Measurements from ENCODE around the gene HTRA2.

HTRA2 gene

GRCh38 chr2:74562126-74562775 is 32.5 kb downstream of the HTRA2 start:
- Histone ChIP-seq H3K4me1 (ENCODE audit: insufficient read depth, low read length) (no peaks in the 10 kb centered on the region), H3K36me3 (ENCODE audit: insufficient read depth, low read length) (no peaks in the 10 kb centered on the region), H3K9ac (ENCODE audit: low read depth, low read length) (no peak overlapping the region), H3K4me3 (ENCODE audit: low read depth in 1 of 2, low read length in 2 of 2) (no peak overlapping the region), H3K27ac (ENCODE audit: low read length) (no peak overlapping the region), H3K27me3 (ENCODE audit: insufficient read depth, low read length, poor library complexity) (peaks cover 18% of the 10 kb centered on the region), H2AFZ (ENCODE audit: low read depth, low read length) (no peak overlapping the region), H3K4me2 (ENCODE audit: insufficient read depth, low read length) (no peak overlapping the region), H3K9me3 (ENCODE audit: insufficient read depth, low read length, severe bottlenecking) (no peaks in the 10 kb centered on the region), H4K20me1 (ENCODE audit: insufficient read depth, low read length) (no peaks in the 10 kb centered on the region), H3K79me2 (ENCODE audit: insufficient read depth, low read length) (no peaks in the 10 kb centered on the region)
- TF ChIP-seq EZH2 (IDR thresholded peaks at IDR 0.05; ENCODE audit: borderline replicate concordance, low read depth, low read length, severe bottlenecking): no peak
- no peak for TF ChIP-seq CTCF (IDR thresholded peaks at IDR 0.05; ENCODE audit: borderline replicate concordance, extremely low read depth, low read length, poor library complexity, severe bottlenecking)
- no peak for ATAC-seq (ENCODE audit: insufficient read depth, low read depth)
- DNase-seq: no peak

GRCh38 chr2:74564222-74564621 is 34.5 kb downstream of the HTRA2 start:
- no peaks in the 10 kb centered on the region for H3K36me3 ChIP-seq (ENCODE audit: insufficient read depth, low read length)
- H3K27ac ChIP-seq (ENCODE audit: low read length): no peak overlapping the region
- H3K4me2 ChIP-seq (ENCODE audit: insufficient read depth, low read length): no peak overlapping the region
- no peak overlapping the region for H3K9ac ChIP-seq (ENCODE audit: low read depth, low read length)
- H3K79me2 ChIP-seq (ENCODE audit: insufficient read depth, low read length): no peaks in the 10 kb centered on the region
- H4K20me1 ChIP-seq (ENCODE audit: insufficient read depth, low read length): no peaks in the 10 kb centered on the region
- H3K9me3 ChIP-seq (ENCODE audit: insufficient read depth, low read length, severe bottlenecking): no peaks in the 10 kb centered on the region
- TF ChIP-seq EZH2 (IDR thresholded peaks at IDR 0.05; ENCODE audit: borderline replicate concordance, low read depth, low read length, severe bottlenecking) (no peak), CTCF (IDR thresholded peaks at IDR 0.05; ENCODE audit: borderline replicate concordance, extremely low read depth, low read length, poor library complexity, severe bottlenecking) (no peak)
- no peaks in the 10 kb centered on the region for H3K4me1 ChIP-seq (ENCODE audit: insufficient read depth, low read length)
- no peak for DNase-seq
- peaks cover 22% of the 10 kb centered on the region for H3K27me3 ChIP-seq (ENCODE audit: insufficient read depth, low read length, poor library complexity)
- no peak for ATAC-seq (ENCODE audit: insufficient read depth, low read depth)
- no peak overlapping the region for H2AFZ ChIP-seq (ENCODE audit: low read depth, low read length)
- H3K4me3 ChIP-seq (ENCODE audit: low read depth in 1 of 2, low read length in 2 of 2): no peak overlapping the region

GRCh38 chr2:74566076-74566753 is 36.5 kb downstream of the HTRA2 start:
- H3K27ac ChIP-seq (ENCODE audit: low read length): no peak overlapping the region

More at GRCh38 chr2:74566076-74566753, 36.5 kb downstream of the HTRA2 start:
- Histone ChIP-seq H2AFZ (ENCODE audit: low read depth, low read length) (no peak overlapping the region), H4K20me1 (ENCODE audit: insufficient read depth, low read length) (no peaks in the 10 kb centered on the region), H3K4me1 (ENCODE audit: insufficient read depth, low read length) (no peaks in the 10 kb centered on the region), H3K27me3 (ENCODE audit: insufficient read depth, low read length, poor library complexity) (peaks cover 21% of the 10 kb centered on the region), H3K36me3 (ENCODE audit: insufficient read depth, low read length) (no peaks in the 10 kb centered on the region), H3K9me3 (ENCODE audit: insufficient read depth, low read length, severe bottlenecking) (no peaks in the 10 kb centered on the region), H3K79me2 (ENCODE audit: insufficient read depth, low read length) (no peaks in the 10 kb centered on the region), H3K9ac (ENCODE audit: low read depth, low read length) (no peak overlapping the region), H3K4me3 (ENCODE audit: low read depth in 1 of 2, low read length in 2 of 2) (no peak overlapping the region), H3K4me2 (ENCODE audit: insufficient read depth, low read length) (no peak overlapping the region)
- DNase-seq (no peak), ATAC-seq (ENCODE audit: insufficient read depth, low read depth) (no peak)
- TF ChIP-seq EZH2 (IDR thresholded peaks at IDR 0.05; ENCODE audit: borderline replicate concordance, low read depth, low read length, severe bottlenecking): no peak
- TF ChIP-seq CTCF (IDR thresholded peaks at IDR 0.05; ENCODE audit: borderline replicate concordance, extremely low read depth, low read length, poor library complexity, severe bottlenecking): no peak

Measured in DND-41 (cell line).